Lower leg skin (tissue), 3 donors: ENCODE measurements around the gene DRAP1.

Source experiments
- CTCF ChIP-seq, 3 donors: fragments of 450-650 bp; IDR thresholded peaks; one replicate each; pipeline ENCODE4 v1.5.1; 2016; ENCODE audit warnings: antibody characterized with exemption in 3 of 3, mild to moderate bottlenecking in 3 of 3, moderate library complexity in 2 of 3
- POLR2A ChIP-seq, 2 donors: fragments of 450-650 bp; IDR thresholded peaks; one replicate each; pipeline ENCODE4 v1.6.1; 2016 to 2017; ENCODE audit warnings: antibody characterized with exemption in 2 of 2, mild to moderate bottlenecking in 1 of 2, moderate library complexity in 1 of 2

GRCh38 chr11:65921876-65922275 is 2.6 kb downstream of the DRAP1 start:
- TF ChIP-seq POLR2A (IDR thresholded peaks at IDR 0.05) (no peak), CTCF (IDR thresholded peaks at IDR 0.05) (no peak)
